Stimulated activated CD8-positive, alpha-beta memory T cell treated with anti-CD3 and anti-CD28 coated beads, Interleukin-7, amount 100 ng/mL, for 4 hours (primary cell): ENCODE measurements around the gene ATE1.
"Not testable (repeated sequence)": the region's sequence is repeated elsewhere in the genome, so short reads cannot be mapped to it uniquely, and the experiment has no call there.

Experiments
- DNase-seq, 2 donors: peaks; one replicate each; pipeline ENCODE4 v3.0.0-alpha.2; 2020; ENCODE audit warnings: low read depth in 2 of 2

Gene ATE1

GRCh38 chr10:121832647-121833046 is 95.2 kb downstream of the ATE1 start:
- no peak for DNase-seq

GRCh38 chr10:121831777-121832176 is 96.1 kb downstream of the ATE1 start:
- DNase-seq: no peak

- DNase-seq: no peak
Measured at GRCh38 chr10:121831237-121831636, 96.6 kb downstream of the ATE1 start.

- no peak for DNase-seq
Measured at GRCh38 chr10:121830101-121830500, 97.7 kb downstream of the ATE1 start.

GRCh38 chr10:121828045-121828444 is 99.8 kb downstream of the ATE1 start:
- no peak for DNase-seq

- not testable (repeated sequence) for DNase-seq
Measured at GRCh38 chr10:121826773-121827172, 101.1 kb downstream of the ATE1 start.

- no peak for DNase-seq
Measured at GRCh38 chr10:121823993-121824463, 103.8 kb downstream of the ATE1 start.

- no peak for DNase-seq
Measured at GRCh38 chr10:121822724-121823123, 105.1 kb downstream of the ATE1 start.

- no peak for DNase-seq
Measured at GRCh38 chr10:121822180-121822579, 105.7 kb downstream of the ATE1 start.

GRCh38 chr10:121819049-121819448 is 108.8 kb downstream of the ATE1 start:
- no peak for DNase-seq

GRCh38 chr10:121818599-121818998 is 109.2 kb downstream of the ATE1 start:
- DNase-seq: no peak

GRCh38 chr10:121816197-121816596 is 111.6 kb downstream of the ATE1 start:
- no peak for DNase-seq

- DNase-seq: no peak
Measured at GRCh38 chr10:121813857-121814256, 114.0 kb downstream of the ATE1 start.

- DNase-seq: no peak
Measured at GRCh38 chr10:121813211-121813815, 114.5 kb downstream of the ATE1 start.

GRCh38 chr10:121812031-121812430 is 115.8 kb downstream of the ATE1 start:
- no peak for DNase-seq

GRCh38 chr10:121811386-121811785 is 116.4 kb downstream of the ATE1 start:
- DNase-seq: no peak

GRCh38 chr10:121808835-121809234 is 119.0 kb downstream of the ATE1 start:
- no peak for DNase-seq

GRCh38 chr10:121804460-121804859 is 123.4 kb downstream of the ATE1 start:
- DNase-seq: no peak

GRCh38 chr10:121803611-121804010 is 124.2 kb downstream of the ATE1 start:
- DNase-seq: no peak

- DNase-seq: no peak
Measured at GRCh38 chr10:121800831-121801230, 127.0 kb downstream of the ATE1 start.

- no peak for DNase-seq
Measured at GRCh38 chr10:121800146-121800545, 127.7 kb downstream of the ATE1 start.

- no peak for DNase-seq
Measured at GRCh38 chr10:121797490-121797889, 130.3 kb downstream of the ATE1 start.

GRCh38 chr10:121796342-121796741 is 131.5 kb downstream of the ATE1 start:
- DNase-seq: no peak

- no peak for DNase-seq
Measured at GRCh38 chr10:121792198-121792597, 135.6 kb downstream of the ATE1 start.
